ENCODE data around the gene RBM12.

RBM12 gene

GRCh38 chr20:35699957-35700624 lies 35.4 kb upstream of the RBM12 start:
- TF ChIP-seq TAF1 (IDR thresholded peaks at IDR 0.05; ENCODE audit: borderline replicate concordance, insufficient read depth, low read length) (peak; percentile 40; the same call in 1 of the 2 replicates), REST (IDR thresholded peaks at IDR 0.05; ENCODE audit: insufficient read depth in 1 of 2, low read depth in 2 of 2, low read length in 2 of 2) (no peak)

GRCh38 chr20:35699127-35699956 lies 34.6 kb upstream of the RBM12 start, which contains the start of the genes NFS1 and ROMO1:
NFS1 (minus strand) TSS chr20:35699352; CDS start chr20:35699288, 64 bp downstream.
ROMO1 (plus strand) TSS chr20:35699405; CDS start chr20:35699633, 228 bp downstream.
- no peak for TF ChIP-seq REST (IDR thresholded peaks at IDR 0.05; ENCODE audit: insufficient read depth in 1 of 2, low read depth in 2 of 2, low read length in 2 of 2)
- peak; percentile 79; the same call in 1 of the 2 replicates for TF ChIP-seq TAF1 (IDR thresholded peaks at IDR 0.05; ENCODE audit: borderline replicate concordance, insufficient read depth, low read length)
- peak; percentile 49; the same call in 1 of the 2 replicates for TF ChIP-seq SIN3A (IDR thresholded peaks at IDR 0.05; ENCODE audit: borderline replicate concordance, insufficient read depth, low read length)
- TF ChIP-seq POLR2AphosphoS5 (IDR thresholded peaks at IDR 0.05; ENCODE audit: low read depth, low read length): peak; percentile 94
- TF ChIP-seq FOXP2 (optimal IDR thresholded peaks at IDR 0.05; ENCODE audit: borderline replicate concordance, extremely low read depth, extremely low read length, insufficient read depth): peak; percentile 38

- TF ChIP-seq FOXP2 (optimal IDR thresholded peaks at IDR 0.05; ENCODE audit: borderline replicate concordance, extremely low read depth, extremely low read length, insufficient read depth) (no peak), POLR2AphosphoS5 (IDR thresholded peaks at IDR 0.05; ENCODE audit: low read depth, low read length) (no peak), SIN3A (IDR thresholded peaks at IDR 0.05; ENCODE audit: borderline replicate concordance, insufficient read depth, low read length) (no peak), REST (IDR thresholded peaks at IDR 0.05; ENCODE audit: insufficient read depth in 1 of 2, low read depth in 2 of 2, low read length in 2 of 2) (no peak)
Measured at GRCh38 chr20:35698298-35699126, 33.8 kb upstream of the RBM12 start.

- TF ChIP-seq SIN3A (IDR thresholded peaks at IDR 0.05; ENCODE audit: borderline replicate concordance, insufficient read depth, low read length): no peak
- no peak for TF ChIP-seq REST (IDR thresholded peaks at IDR 0.05; ENCODE audit: insufficient read depth in 1 of 2, low read depth in 2 of 2, low read length in 2 of 2)
- TF ChIP-seq FOXP2 (optimal IDR thresholded peaks at IDR 0.05; ENCODE audit: borderline replicate concordance, extremely low read depth, extremely low read length, insufficient read depth): no peak
- no peak for TF ChIP-seq TAF1 (IDR thresholded peaks at IDR 0.05; ENCODE audit: borderline replicate concordance, insufficient read depth, low read length)
- no peak for TF ChIP-seq POLR2AphosphoS5 (IDR thresholded peaks at IDR 0.05; ENCODE audit: low read depth, low read length)
Measured at GRCh38 chr20:35697696-35698297, 33.1 kb upstream of the RBM12 start.

All from PFSK-1 (cell line).